Panc1 (cell line): ENCODE measurements around the gene WBP1L.

Experiments used
- POLR2AphosphoS5 ChIP-seq: IDR thresholded peaks from 2 replicates; pipeline ENCODE4 v1.6.1; 2012; ENCODE audit warnings: mild to moderate bottlenecking, low read depth, low read length, moderate library complexity
- SIN3A ChIP-seq: IDR thresholded peaks from 2 replicates; pipeline ENCODE4 v1.6.1; 2012; ENCODE audit warnings: low read depth, mild to moderate bottlenecking, low read length, moderate library complexity, borderline replicate concordance; ENCODE audit not compliant: insufficient read depth
- TCF7L2 ChIP-seq: IDR thresholded peaks from 2 replicates; pipeline ENCODE4 v1.6.1; 2011; ENCODE audit warnings: mild to moderate bottlenecking, low read depth, low read length, inconsistent platforms
- TF ChIP-seq, protein P1 (sequence below): fragments of 450-650 bp; IDR thresholded peaks from 2 replicates; pipeline ENCODE4 v1.5.1; 2017; ENCODE audit warnings: mild to moderate bottlenecking
- TF ChIP-seq, protein P2 (sequence below), 2 experiments: IDR thresholded peaks; 2 replicates each; pipeline ENCODE4 v1.6.1; 2011 to 2012; ENCODE audit warnings: low read depth in 2 of 2, control low read depth in 1 of 2, low read length in 1 of 2, mild to moderate bottlenecking in 1 of 2, moderate library complexity in 1 of 2; ENCODE audit not compliant: insufficient read depth in 1 of 2

DNA sequence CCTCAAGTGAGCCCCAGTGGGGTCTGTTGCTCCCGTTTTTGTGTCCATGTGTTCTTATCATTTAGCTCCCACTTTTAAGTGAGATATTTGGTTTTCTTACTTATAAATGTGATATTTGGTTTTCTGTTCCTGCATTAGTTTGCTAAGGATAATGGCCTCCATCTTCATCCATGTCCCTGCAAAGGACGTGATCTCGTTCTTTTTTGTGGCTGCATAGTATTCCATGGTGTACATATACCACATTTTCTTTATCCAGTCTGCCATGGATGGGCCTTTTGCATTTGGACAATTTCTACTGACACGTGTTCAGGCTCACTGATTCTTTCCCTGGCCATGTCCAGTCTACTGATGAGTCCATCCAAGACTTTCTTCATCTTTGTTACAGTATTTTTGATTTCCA is 19.8 kb upstream of the WBP1L start:
- TF ChIP-seq, protein P1, sequence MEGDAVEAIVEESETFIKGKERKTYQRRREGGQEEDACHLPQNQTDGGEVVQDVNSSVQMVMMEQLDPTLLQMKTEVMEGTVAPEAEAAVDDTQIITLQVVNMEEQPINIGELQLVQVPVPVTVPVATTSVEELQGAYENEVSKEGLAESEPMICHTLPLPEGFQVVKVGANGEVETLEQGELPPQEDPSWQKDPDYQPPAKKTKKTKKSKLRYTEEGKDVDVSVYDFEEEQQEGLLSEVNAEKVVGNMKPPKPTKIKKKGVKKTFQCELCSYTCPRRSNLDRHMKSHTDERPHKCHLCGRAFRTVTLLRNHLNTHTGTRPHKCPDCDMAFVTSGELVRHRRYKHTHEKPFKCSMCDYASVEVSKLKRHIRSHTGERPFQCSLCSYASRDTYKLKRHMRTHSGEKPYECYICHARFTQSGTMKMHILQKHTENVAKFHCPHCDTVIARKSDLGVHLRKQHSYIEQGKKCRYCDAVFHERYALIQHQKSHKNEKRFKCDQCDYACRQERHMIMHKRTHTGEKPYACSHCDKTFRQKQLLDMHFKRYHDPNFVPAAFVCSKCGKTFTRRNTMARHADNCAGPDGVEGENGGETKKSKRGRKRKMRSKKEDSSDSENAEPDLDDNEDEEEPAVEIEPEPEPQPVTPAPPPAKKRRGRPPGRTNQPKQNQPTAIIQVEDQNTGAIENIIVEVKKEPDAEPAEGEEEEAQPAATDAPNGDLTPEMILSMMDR: no peak
- TF ChIP-seq TCF7L2: no peak
- TF ChIP-seq, protein P2, sequence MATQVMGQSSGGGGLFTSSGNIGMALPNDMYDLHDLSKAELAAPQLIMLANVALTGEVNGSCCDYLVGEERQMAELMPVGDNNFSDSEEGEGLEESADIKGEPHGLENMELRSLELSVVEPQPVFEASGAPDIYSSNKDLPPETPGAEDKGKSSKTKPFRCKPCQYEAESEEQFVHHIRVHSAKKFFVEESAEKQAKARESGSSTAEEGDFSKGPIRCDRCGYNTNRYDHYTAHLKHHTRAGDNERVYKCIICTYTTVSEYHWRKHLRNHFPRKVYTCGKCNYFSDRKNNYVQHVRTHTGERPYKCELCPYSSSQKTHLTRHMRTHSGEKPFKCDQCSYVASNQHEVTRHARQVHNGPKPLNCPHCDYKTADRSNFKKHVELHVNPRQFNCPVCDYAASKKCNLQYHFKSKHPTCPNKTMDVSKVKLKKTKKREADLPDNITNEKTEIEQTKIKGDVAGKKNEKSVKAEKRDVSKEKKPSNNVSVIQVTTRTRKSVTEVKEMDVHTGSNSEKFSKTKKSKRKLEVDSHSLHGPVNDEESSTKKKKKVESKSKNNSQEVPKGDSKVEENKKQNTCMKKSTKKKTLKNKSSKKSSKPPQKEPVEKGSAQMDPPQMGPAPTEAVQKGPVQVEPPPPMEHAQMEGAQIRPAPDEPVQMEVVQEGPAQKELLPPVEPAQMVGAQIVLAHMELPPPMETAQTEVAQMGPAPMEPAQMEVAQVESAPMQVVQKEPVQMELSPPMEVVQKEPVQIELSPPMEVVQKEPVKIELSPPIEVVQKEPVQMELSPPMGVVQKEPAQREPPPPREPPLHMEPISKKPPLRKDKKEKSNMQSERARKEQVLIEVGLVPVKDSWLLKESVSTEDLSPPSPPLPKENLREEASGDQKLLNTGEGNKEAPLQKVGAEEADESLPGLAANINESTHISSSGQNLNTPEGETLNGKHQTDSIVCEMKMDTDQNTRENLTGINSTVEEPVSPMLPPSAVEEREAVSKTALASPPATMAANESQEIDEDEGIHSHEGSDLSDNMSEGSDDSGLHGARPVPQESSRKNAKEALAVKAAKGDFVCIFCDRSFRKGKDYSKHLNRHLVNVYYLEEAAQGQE (IDR thresholded peaks at IDR 0.05; ENCODE audit: insufficient read depth in 1 of 2, low read depth in 2 of 2, low read length in 1 of 2): no peak
- TF ChIP-seq POLR2AphosphoS5: no peak
- TF ChIP-seq SIN3A: no peak
